ENCODE data around the gene ANXA2. TPM values are rescaled to one million over a fixed set of nuclear protein-coding genes. Genes with fewer than 3 reads are reported as not detected.
"Not testable (repeated sequence)": the region's sequence is repeated elsewhere in the genome, so short reads cannot be mapped to it uniquely, and the experiment has no call there.

Gene ANXA2
- total RNA-seq, 1 experiment from 2014 or later = 6.7 TPM

DNA sequence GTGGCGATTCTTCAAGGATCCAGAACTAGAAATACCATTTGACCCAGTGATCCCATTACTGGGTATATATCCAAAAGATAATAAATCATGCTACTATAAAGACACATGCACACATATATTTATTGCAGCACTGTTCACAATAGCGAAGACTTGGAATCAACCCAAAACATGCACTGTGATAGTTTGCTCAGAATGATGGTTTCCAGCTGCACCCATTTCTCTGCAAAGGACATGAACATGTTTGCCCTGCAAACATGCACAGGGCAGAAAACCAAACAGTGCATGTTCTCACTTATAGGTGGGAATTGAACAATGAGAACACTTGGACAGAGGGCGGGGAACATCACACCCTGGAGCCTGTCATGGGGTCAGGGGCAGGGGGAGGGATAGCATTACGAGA, 62.5 kb downstream of the ANXA2 start:
- not testable (repeated sequence) for H4K20me1 ChIP-seq (ENCODE audit: insufficient read depth, low read depth, low read length); H3K79me2 ChIP-seq (ENCODE audit: low read length); DNase-seq; H3K9ac ChIP-seq (ENCODE audit: low read length); H3K36me3 ChIP-seq (ENCODE audit: insufficient read depth, low read length); H3K4me1 ChIP-seq (ENCODE audit: low read length); H3K4me2 ChIP-seq (ENCODE audit: low read depth, low read length, poor library complexity, severe bottlenecking); H3K9me3 ChIP-seq (ENCODE audit: low read length); H3K27me3 ChIP-seq (ENCODE audit: low read length); H3K4me3 ChIP-seq (ENCODE audit: low read length); H3K27ac ChIP-seq (ENCODE audit: low read length); H2AFZ ChIP-seq (ENCODE audit: low read length); H3K9me2 ChIP-seq (replicated peaks; ENCODE audit: insufficient read depth, low read length)

DNA sequence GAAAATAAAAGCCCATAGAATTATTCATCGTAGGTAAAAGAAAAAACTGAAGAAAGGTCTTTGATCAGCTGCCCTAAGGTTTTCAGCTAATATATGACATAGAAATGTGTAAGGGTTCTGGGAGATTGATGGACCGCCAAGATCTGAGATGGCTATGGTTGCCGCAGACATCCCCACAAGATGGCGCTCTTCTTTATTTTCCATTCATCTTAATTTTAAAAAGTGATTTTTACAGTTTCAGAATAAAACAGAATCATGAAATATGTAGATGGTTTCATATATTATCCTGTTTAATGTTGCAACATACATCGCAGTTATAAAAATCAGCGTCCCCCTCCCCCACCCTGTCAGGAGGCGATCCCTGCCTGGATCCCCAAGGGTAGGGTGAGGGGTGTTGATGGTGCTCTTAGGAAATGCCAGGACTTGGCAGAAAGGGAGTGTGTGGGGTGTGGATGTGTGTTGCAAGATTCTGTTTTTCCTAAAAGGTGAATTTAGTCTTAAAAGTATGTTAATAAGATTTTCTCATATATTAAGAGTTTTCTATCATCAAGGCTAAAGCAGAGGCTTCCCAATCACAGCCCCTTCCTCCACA, 68.8 kb downstream of the ANXA2 start:
- Histone ChIP-seq H3K79me2 (ENCODE audit: low read length) (no peaks in the 10 kb centered on the region), H3K27me3 (ENCODE audit: low read length) (no peaks in the 10 kb centered on the region), H3K9me3 (ENCODE audit: low read length) (no peaks in the 10 kb centered on the region), H3K4me1 (ENCODE audit: low read length) (no peaks in the 10 kb centered on the region), H2AFZ (ENCODE audit: low read length) (no peak overlapping the region), H3K4me3 (ENCODE audit: low read length) (no peak overlapping the region), H3K4me2 (ENCODE audit: low read depth, low read length, poor library complexity, severe bottlenecking) (no peak overlapping the region), H3K36me3 (ENCODE audit: insufficient read depth, low read length) (no peaks in the 10 kb centered on the region), H3K27ac (ENCODE audit: low read length) (no peak overlapping the region), H3K9ac (ENCODE audit: low read length) (no peak overlapping the region), H4K20me1 (ENCODE audit: insufficient read depth, low read depth, low read length) (no peaks in the 10 kb centered on the region), H3K9me2 (replicated peaks; ENCODE audit: insufficient read depth, low read length) (no peaks in the 10 kb centered on the region)
- peak; percentile 60 for DNase-seq

DNA sequence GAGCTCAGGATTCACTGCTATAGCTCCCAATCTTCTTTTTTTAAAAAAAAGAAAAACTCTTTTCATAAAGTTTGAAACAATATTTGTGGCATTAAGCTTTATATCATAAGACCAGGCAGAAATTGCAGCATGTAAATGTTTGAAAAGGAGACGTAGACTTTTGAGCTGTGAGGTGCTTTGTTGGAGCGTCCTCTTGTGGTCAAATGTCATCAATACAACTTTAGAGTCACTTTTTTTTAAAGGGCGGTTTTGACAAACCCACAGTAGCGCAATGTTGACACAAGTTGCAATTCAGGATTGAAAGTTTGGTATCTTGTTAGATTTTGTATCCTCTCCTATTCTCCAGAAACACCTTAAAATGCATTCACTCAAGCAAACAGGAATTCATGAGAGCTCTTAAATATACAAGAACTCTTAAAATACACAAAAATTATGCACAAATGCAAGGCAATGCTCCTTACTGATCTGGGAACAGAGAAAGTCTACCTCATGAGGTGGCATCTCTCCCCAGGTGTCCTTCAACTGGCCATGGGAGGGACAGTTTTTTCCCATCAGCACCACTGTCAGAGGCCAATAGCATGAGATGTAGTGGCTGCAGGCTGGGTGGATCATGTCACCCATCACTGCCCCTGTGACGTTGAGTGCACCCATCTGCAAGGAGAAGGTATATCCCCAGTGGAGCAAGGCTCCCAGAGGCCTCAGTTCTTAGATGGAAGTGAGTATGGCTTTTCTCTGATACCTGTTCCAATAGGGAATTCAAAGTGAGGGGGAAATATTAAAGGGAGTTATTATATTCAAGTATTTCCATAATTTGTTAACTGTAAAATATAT, 70.7 kb downstream of the ANXA2 start:
- H3K4me3 ChIP-seq (ENCODE audit: low read length) = no peak overlapping the region
- no peaks in the 10 kb centered on the region for H4K20me1 ChIP-seq (ENCODE audit: insufficient read depth, low read depth, low read length)
- H3K4me1 ChIP-seq (ENCODE audit: low read length) = no peaks in the 10 kb centered on the region
- H3K36me3 ChIP-seq (ENCODE audit: insufficient read depth, low read length) = no peaks in the 10 kb centered on the region
- no peak overlapping the region for H3K27ac ChIP-seq (ENCODE audit: low read length)
- peak; percentile 82 for DNase-seq
- no peak overlapping the region for H3K4me2 ChIP-seq (ENCODE audit: low read depth, low read length, poor library complexity, severe bottlenecking)
- H3K9me2 ChIP-seq (replicated peaks; ENCODE audit: insufficient read depth, low read length) = no peaks in the 10 kb centered on the region
- no peaks in the 10 kb centered on the region for H3K27me3 ChIP-seq (ENCODE audit: low read length)
- H3K9me3 ChIP-seq (ENCODE audit: low read length) = no peaks in the 10 kb centered on the region
- H3K9ac ChIP-seq (ENCODE audit: low read length) = no peak overlapping the region
- no peaks in the 10 kb centered on the region for H3K79me2 ChIP-seq (ENCODE audit: low read length)
- H2AFZ ChIP-seq (ENCODE audit: low read length) = no peak overlapping the region

DNA sequence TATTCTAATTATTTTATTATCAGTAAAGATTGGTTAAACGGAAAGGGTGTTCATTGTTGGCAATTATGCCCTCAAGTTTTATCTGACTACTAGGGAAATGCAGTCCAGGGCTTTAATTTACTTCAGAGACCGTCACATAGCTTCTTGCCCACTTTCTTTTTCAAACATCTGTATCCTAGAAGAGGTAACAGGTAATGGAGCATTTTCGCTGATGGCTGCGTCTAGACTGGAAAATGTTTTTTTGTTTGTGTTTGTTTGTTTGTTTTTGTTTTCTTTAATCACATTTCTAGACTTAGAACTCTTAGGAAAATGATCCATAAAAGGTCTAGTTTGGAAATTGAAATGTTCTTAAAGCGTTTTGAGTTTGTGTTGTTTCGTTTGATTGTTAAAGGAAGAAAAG, 71.4 kb downstream of the ANXA2 start:
- Histone ChIP-seq H3K9me3 (ENCODE audit: low read length) (no peaks in the 10 kb centered on the region), H3K4me3 (ENCODE audit: low read length) (no peak overlapping the region), H2AFZ (ENCODE audit: low read length) (no peak overlapping the region), H3K36me3 (ENCODE audit: insufficient read depth, low read length) (no peaks in the 10 kb centered on the region), H3K27ac (ENCODE audit: low read length) (no peak overlapping the region), H3K9me2 (replicated peaks; ENCODE audit: insufficient read depth, low read length) (no peaks in the 10 kb centered on the region), H3K9ac (ENCODE audit: low read length) (no peak overlapping the region), H3K79me2 (ENCODE audit: low read length) (no peaks in the 10 kb centered on the region), H3K27me3 (ENCODE audit: low read length) (no peaks in the 10 kb centered on the region), H4K20me1 (ENCODE audit: insufficient read depth, low read depth, low read length) (no peaks in the 10 kb centered on the region), H3K4me1 (ENCODE audit: low read length) (no peaks in the 10 kb centered on the region), H3K4me2 (ENCODE audit: low read depth, low read length, poor library complexity, severe bottlenecking) (no peak overlapping the region)
- no peak for DNase-seq

DNA sequence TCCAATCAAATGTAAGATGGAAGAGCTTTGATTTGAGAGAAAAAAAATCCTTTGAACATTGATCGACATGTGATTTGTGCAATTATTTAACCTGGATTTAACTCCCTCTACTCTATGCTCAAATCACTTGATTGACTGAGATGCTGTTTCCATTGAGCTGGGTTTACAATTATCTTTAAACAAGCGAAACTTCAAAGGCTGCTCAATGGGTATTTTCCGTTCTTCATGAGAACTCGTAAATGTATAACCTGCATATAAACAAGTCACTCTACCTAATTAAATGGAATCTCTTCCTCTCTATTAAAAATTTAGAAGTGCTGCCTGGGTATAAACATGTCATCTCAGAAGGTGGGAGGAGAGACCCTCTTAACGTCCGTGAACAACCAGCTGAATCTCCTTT, 71.9 kb downstream of the ANXA2 start:
- Histone ChIP-seq H4K20me1 (ENCODE audit: insufficient read depth, low read depth, low read length) (no peaks in the 10 kb centered on the region), H2AFZ (ENCODE audit: low read length) (no peak overlapping the region), H3K4me1 (ENCODE audit: low read length) (no peaks in the 10 kb centered on the region), H3K27ac (ENCODE audit: low read length) (no peak overlapping the region), H3K79me2 (ENCODE audit: low read length) (no peaks in the 10 kb centered on the region), H3K36me3 (ENCODE audit: insufficient read depth, low read length) (no peaks in the 10 kb centered on the region), H3K9me2 (replicated peaks; ENCODE audit: insufficient read depth, low read length) (no peaks in the 10 kb centered on the region), H3K4me2 (ENCODE audit: low read depth, low read length, poor library complexity, severe bottlenecking) (no peak overlapping the region), H3K27me3 (ENCODE audit: low read length) (no peaks in the 10 kb centered on the region), H3K4me3 (ENCODE audit: low read length) (no peak overlapping the region), H3K9me3 (ENCODE audit: low read length) (no peaks in the 10 kb centered on the region), H3K9ac (ENCODE audit: low read length) (no peak overlapping the region)
- DNase-seq = no peak

DNA sequence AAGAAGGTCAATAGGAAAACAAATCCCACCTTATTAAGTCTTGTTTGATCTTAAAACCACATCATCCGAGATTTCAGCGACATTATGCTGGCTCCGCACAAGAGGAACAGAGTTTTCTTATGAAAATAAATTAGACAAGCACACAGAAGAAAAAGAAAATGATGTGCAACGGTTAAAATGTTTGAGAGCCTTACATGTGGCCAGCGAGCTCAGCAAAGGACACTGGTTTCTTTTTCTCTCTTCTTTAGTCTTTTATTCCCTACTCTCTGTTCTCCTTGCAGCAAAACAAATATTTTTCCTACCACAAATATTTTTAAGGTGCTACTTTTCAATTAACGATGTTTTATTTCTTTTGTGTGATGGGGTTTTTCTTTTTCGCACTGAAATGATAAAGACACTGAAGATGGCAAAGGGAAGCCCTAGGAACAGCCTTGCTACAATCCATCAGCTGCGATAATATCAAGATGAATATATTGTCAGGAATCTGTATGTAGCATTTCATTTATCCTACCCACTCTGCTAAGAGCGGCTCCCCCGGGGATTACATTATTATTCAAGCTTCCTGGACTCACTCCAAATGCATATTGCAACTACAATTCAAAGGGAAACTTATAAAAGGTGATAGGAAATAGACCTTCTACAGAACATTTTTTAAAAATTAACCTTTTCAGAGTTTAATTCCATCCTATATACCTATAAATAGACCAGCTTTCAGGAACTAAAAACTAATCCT, 72.9 kb downstream of the ANXA2 start:
- Histone ChIP-seq H3K27ac (ENCODE audit: low read length) (no peak overlapping the region), H3K9me3 (ENCODE audit: low read length) (no peaks in the 10 kb centered on the region), H3K9ac (ENCODE audit: low read length) (no peak overlapping the region), H4K20me1 (ENCODE audit: insufficient read depth, low read depth, low read length) (no peaks in the 10 kb centered on the region), H3K36me3 (ENCODE audit: insufficient read depth, low read length) (no peaks in the 10 kb centered on the region), H3K27me3 (ENCODE audit: low read length) (no peaks in the 10 kb centered on the region), H3K4me3 (ENCODE audit: low read length) (no peak overlapping the region), H3K9me2 (replicated peaks; ENCODE audit: insufficient read depth, low read length) (no peaks in the 10 kb centered on the region), H2AFZ (ENCODE audit: low read length) (no peak overlapping the region), H3K4me2 (ENCODE audit: low read depth, low read length, poor library complexity, severe bottlenecking) (no peak overlapping the region), H3K79me2 (ENCODE audit: low read length) (no peaks in the 10 kb centered on the region), H3K4me1 (ENCODE audit: low read length) (no peaks in the 10 kb centered on the region)
- DNase-seq = no peak

DNA sequence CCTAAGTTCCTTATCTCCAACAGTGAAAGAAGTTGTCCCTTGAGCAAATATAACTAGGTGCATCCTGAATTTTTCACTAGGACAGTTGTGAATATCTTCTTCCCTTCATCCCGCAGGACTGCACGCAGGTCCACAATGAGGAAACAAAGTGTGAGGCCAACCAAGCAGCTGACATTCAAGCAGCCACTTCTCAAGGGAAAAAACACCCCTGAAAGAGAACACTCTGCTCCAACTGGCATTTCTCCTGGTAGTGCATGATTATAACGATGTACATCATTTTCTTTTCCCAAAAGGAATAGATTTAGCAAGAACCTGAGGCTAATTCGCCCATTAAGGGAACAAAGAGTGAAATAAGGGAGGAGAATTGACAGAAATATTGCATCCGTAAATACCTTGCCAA, 74.5 kb downstream of the ANXA2 start:
- H3K9me2 ChIP-seq (replicated peaks; ENCODE audit: insufficient read depth, low read length) = no peaks in the 10 kb centered on the region
- no peaks in the 10 kb centered on the region for H3K4me1 ChIP-seq (ENCODE audit: low read length)
- H3K9ac ChIP-seq (ENCODE audit: low read length) = no peak overlapping the region
- DNase-seq = no peak
- no peak overlapping the region for H3K4me2 ChIP-seq (ENCODE audit: low read depth, low read length, poor library complexity, severe bottlenecking)
- H3K9me3 ChIP-seq (ENCODE audit: low read length) = no peaks in the 10 kb centered on the region
- no peaks in the 10 kb centered on the region for H3K36me3 ChIP-seq (ENCODE audit: insufficient read depth, low read length)
- H3K27me3 ChIP-seq (ENCODE audit: low read length) = no peaks in the 10 kb centered on the region
- no peak overlapping the region for H3K4me3 ChIP-seq (ENCODE audit: low read length)
- H3K27ac ChIP-seq (ENCODE audit: low read length) = no peak overlapping the region
- H2AFZ ChIP-seq (ENCODE audit: low read length) = no peak overlapping the region
- no peaks in the 10 kb centered on the region for H4K20me1 ChIP-seq (ENCODE audit: insufficient read depth, low read depth, low read length)
- H3K79me2 ChIP-seq (ENCODE audit: low read length) = no peaks in the 10 kb centered on the region

DNA sequence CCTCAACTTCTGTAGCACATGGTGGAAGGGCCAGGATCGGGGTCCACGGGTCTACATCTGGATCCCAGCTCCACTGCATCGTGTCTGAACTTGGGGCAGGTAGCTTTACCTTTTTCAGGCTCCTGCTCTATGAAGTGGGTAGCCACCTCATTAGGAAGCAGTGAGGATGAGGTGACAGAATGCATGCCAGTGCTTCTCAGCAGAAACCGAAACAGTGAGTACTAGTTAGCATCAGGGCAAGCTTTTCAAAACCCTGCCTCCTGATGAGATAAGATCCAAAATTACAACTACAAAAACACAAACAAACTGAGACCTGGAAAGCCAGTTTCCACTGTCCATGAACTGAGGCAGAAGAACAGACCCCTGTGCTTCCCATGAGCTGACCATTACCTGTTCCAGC, 77.4 kb downstream of the ANXA2 start:
- Histone ChIP-seq H3K9me2 (replicated peaks; ENCODE audit: insufficient read depth, low read length) (no peaks in the 10 kb centered on the region), H3K9me3 (ENCODE audit: low read length) (no peaks in the 10 kb centered on the region), H3K79me2 (ENCODE audit: low read length) (no peaks in the 10 kb centered on the region), H4K20me1 (ENCODE audit: insufficient read depth, low read depth, low read length) (no peaks in the 10 kb centered on the region), H2AFZ (ENCODE audit: low read length) (no peak overlapping the region), H3K27me3 (ENCODE audit: low read length) (no peaks in the 10 kb centered on the region; the same call in 1 of the 2 replicates), H3K4me2 (ENCODE audit: low read depth, low read length, poor library complexity, severe bottlenecking) (no peak overlapping the region), H3K4me3 (ENCODE audit: low read length) (no peak overlapping the region), H3K27ac (ENCODE audit: low read length) (no peak overlapping the region), H3K4me1 (ENCODE audit: low read length) (no peaks in the 10 kb centered on the region), H3K9ac (ENCODE audit: low read length) (no peak overlapping the region), H3K36me3 (ENCODE audit: insufficient read depth, low read length) (no peaks in the 10 kb centered on the region)
- no peak for DNase-seq

Measured in Karpas-422 (cell line).